NCI-H1105 treated with DMSO at 0.1 percent for 48 hours (cell line): Measurements from ENCODE around the gene MGLL.

ENCODE experiments used
- DNase-seq: peaks from one replicate; lab custom pipeline; 2025; lab: John Stamatoyannopoulos, UW

The MGLL gene

DNA sequence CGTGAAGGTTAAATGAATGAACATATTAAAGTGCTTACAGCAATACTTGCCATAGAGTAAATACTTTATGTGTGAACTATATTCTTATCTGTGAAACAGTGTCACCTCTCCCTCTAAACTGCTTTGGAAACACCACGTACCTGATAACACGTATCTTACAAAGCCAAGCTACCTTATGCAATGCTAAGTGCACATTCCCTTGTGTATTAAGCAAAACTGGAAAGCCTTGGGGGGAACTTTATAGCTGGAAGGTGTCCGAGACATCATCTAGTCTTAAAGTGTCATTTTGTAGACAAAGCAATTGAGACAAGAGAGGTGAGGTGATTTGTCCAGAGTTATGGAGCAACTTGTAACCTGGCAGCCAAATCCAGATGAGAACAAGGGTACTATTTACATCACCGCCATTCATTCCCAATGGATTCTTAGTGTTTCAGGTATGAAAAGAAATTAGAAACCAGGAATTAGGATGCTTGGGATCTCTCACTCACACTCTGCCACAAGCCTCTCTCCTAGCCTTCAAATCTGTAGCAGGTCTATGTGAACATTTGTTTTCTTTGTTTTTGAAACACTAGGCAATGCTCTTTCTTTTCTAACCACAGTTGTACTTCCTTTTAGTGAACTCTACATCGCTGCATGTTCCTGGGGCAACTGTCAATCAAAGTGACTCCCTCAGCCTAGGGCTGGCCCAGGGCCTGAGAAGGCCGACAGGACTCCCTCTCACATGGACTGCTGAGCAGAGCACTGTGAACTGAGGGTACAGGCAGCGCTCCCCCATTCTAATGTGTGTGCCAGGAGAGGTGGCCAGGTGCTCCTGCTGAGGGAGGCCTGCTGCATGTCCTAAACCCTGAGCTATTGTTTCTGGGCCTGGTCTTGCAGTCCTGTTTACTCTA, 13.9 kb upstream of the MGLL start:
- no peak for DNase-seq

- no peak for DNase-seq
These were observed 12.5 kb upstream of the MGLL start for GRCh38 chr3:127834771-127835170.

GRCh38 chr3:127833281-127834032, 11.1 kb upstream of the MGLL start:
- DNase-seq: no peak

DNA sequence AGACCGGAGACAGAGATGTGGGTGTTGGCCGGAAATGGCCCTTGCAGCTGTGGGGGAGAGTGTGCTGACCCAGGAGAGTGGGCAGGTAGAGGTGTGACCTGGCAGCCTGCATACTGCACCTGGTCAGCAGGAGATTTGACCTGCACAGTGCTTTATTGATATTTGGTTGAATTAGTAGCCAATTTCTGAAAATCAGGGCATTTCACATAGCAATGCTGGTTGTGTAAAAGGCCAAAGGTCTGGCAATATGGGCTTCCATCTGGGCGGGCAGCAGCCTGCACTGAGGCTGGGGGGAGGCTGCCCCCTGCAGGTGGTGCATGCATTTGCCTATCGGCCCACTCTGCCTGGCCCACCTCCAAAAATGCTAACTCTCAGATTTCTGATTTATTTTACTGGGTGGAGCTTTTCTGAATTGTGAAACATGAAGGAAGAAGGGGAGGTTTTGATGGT, 9.4 kb upstream of the MGLL start:
- peak; percentile 9 for DNase-seq

DNA sequence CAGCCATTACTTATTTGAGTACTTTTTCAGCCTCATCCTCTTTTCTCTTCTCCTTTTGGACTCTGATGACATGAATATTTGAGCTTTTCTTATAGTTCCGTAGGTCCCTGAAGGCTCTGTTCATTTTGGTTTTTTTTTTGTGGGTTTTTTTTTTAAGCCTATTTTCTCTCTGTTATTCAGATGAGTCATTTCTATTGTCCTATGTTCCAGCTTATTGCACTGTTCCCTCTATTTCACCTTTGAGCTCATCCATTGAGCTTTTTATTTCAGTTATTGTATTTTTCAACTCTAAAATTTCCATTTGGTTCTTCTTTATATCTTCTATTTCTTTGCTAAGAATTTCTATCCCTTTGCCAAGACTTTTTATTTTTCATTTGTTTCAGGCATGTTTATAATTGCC, 7.2 kb upstream of the MGLL start:
- no peak for DNase-seq

- no peak for DNase-seq
These were observed 5.5 kb upstream of the MGLL start for GRCh38 chr3:127827808-127828207.

GRCh38 chr3:127825756-127826155, 3.4 kb upstream of the MGLL start:
- no peak for DNase-seq

DNA sequence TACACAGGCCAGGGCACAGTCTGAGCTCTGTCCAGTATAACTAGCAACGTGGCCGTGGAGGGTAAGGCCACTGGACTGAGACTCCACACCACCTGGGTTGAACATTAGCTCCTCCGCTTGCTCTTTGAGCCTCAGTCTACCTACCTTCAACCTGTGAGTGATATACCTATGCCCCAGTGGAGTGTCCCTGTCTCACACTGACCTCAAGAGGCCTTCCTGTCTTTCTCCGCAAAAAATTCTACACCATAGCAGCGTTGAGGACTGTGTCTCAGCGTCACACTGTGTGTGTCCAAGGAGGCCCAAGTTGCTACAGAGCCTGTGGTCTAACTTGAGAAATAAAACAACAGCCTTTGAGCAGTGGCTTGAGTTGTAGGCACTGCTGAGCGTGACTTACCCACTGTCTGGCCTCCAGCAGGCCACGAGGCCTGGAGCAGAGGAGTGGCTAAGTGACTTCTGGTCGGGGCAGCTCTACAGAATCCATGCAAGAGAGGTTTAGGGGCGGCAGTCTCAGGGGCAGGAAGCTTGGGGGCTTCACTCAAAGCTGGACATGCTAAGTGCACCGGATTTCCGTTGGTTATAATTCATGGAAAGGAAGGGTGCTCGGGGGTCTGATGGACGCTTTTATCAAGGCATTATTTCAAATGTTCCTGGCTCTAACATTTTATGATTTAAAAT, 2.0 kb upstream of the MGLL start:
- no peak for DNase-seq

DNA sequence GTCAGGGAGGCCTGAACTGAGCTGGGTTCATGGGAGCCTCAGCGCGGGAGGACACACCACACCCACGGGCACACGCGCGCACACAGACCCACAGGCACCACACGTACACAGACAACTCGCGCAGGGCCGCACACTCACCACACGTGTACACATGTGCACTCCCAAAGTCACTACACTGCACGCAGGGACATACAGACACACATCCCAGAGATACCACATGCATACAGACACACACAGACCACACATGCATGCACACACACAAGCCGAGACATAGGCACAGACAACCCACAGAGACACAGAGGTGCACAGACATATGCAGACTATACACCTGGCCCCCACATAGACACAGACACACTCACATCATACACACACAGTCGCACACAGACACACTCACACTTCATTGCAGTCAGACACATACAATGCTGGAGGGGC, 1.1 kb upstream of the MGLL start:
- DNase-seq: no peak

DNA sequence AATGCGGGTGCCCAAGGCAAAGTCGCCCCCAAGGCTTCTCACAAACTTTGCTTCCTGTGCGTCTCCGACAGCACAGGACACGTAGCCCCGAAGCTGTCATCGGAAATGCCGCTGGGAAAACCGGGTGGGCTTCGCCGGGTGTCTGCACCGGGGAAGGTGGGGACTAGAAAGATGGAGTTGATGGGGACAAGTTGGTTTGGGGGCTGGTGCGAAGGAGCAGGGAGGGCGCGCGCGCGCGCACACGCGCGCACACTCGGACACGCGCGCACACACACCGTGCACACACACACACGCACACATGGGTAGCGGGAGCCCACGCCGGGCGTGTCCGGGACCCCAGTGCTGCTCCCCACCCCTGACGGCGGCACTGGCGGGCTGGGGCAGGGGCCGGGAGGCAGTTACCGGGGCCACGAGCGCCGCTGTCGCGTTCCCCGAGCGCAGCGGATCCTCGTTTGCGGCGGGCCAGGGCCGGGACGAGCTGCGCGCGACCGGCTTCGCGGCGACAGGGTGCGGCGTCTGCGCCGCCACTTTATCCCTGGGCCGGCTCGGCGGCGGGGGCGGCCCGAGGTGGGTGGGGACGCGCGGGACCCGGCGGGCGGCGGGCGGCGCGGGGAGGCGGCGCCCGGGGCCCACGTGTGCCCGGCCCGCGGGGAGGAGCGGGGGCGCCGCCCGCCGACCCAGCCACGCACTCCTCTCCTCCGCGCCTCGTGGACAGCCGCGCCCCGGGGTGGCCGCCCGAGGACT, 539 bp upstream of the MGLL start:
- DNase-seq: peak; percentile 19

DNA sequence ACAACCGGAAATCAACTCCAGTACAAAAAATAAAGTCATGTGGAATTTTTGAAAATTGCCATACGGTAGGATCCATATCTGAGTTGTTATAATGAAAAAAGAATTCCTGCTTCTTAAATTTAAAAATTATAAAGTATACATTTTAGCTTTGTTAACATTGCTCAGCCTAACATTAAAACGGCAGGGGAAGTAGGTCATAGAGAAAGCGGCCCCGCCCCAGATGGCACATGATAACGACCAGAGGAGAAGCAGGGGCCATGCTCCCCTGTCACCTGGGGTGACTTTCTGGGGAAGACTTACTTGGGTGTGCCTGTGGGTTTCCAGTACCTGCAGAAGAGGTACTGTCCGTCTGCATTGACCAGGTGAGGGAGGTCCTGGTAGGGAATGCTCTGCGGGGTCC, 921 bp downstream of the MGLL start:
- DNase-seq: no peak

GRCh38 chr3:127820826-127821313, 1.4 kb downstream of the MGLL start:
- DNase-seq: peak; percentile 80

DNA sequence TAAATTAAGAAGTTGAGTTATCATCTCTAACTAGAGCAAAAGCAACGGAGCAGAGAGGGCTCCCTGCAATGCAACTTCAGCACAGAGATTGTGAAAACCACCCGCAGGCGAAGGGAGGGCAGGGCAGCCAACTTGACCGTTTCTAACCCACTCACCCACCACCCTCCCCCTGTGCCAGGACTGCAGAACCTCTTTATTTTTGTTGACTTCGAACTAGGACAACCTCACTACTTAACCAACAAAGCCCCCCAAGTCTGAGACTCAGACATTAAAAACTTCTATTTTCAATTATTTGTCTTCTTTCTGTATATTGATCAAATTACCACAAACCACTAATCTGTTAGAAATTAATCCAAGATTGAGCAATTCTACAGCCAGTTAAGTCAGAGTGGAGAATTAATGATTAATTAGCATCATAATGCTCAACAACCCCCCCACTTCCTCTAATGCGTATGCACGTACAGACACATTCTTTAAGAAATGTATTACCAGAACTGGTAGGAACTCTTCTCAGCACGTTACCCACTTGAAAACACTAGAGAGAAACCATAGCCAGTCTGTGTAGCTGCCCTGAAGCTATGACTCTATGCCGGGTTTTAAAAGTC, 2.0 kb downstream of the MGLL start:
- DNase-seq: no peak

DNA sequence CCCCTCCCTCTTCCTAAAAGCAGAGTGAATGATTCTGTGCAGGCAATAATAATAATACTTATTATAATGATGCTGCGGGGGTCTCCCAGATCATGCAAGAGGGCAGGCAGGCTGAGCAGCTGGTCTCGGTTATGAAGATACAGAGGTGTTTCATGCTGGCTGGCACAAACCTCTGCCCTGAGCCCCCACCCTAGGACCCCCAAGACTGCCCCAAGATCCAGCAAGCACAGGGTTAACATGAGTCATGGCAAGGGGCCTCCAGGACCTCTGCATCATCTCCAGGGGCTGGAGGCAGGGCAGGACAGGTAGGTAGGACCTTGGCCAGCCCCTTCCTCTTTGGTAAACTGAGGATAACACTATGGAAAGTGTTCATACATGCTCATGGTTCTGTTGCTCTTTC, 2.7 kb downstream of the MGLL start:
- no peak for DNase-seq

- DNase-seq: no peak
These were observed 3.2 kb downstream of the MGLL start for GRCh38 chr3:127819086-127819485.

GRCh38 chr3:127817406-127817841, 4.9 kb downstream of the MGLL start:
- DNase-seq: no peak

DNA sequence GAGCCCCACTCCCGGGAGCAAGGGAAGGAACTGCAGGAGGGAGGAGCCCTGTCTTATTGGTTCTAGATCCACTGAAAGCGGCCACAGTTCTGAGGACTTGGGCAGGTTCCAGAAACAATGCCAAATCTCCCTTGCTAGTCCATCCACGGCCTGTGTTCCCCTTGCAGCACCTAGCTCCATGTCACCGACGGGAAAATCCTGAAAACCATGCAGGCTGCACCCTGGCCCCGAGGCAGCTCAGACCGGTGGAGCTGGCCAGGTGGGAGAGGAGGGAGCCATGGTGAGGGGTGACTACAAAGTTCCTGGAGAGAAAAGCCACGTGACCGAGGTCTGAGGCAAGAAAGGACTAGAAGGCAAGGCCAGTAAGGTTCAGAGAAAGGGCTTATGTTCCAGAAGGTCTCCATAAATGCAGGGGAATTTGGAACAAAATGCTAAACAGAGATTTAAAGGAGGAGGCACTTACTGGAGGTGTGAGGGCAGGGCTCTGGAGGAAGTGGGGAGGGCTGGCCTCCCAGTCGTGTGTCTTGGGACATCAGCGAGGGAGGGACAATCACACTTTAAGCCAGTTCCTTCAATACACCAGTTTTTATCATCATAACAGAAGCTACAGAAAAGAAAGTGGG, 5.4 kb downstream of the MGLL start:
- DNase-seq: no peak

GRCh38 chr3:127815641-127816605, 6.4 kb downstream of the MGLL start:
- DNase-seq: no peak

- DNase-seq: no peak
These were observed 7.3 kb downstream of the MGLL start for GRCh38 chr3:127815001-127815400.
